HUES6 (cell line): ENCODE measurements around the gene SLC26A11.
"Not testable (repeated sequence)": the region's sequence is repeated elsewhere in the genome, so short reads cannot be mapped to it uniquely, and the experiment has no call there.

Experiments used
- H3K27ac ChIP-seq: 2 replicates; pipeline ENCODE4 v1.7.0; 2013; ENCODE audit warnings: low read depth, mild to moderate bottlenecking, low read length, inconsistent platforms
- H3K27me3 ChIP-seq: 2 replicates; pipeline ENCODE4 v1.6.1; 2013; ENCODE audit warnings: low read length; ENCODE audit not compliant: control insufficient read depth, insufficient read depth
- H3K36me3 ChIP-seq: 2 replicates; pipeline ENCODE4 v1.6.1; 2013; ENCODE audit warnings: low read length; ENCODE audit not compliant: control insufficient read depth, insufficient read depth
- H3K4me1 ChIP-seq: 2 replicates; pipeline ENCODE4 v1.6.1; 2013; ENCODE audit warnings: low read length; ENCODE audit not compliant: control insufficient read depth, insufficient read depth
- H3K4me3 ChIP-seq: 2 replicates; pipeline ENCODE4 v1.5.1; 2013; ENCODE audit warnings: low read depth, low read length
- H3K9ac ChIP-seq: one replicate; pipeline ENCODE4 v1.6.1; 2013; ENCODE audit warnings: mild to moderate bottlenecking, low read length
- H3K9me3 ChIP-seq: 2 replicates; pipeline ENCODE4 v1.6.1; 2013; ENCODE audit warnings: low read depth, low read length; ENCODE audit not compliant: control insufficient read depth, insufficient read depth

Gene SLC26A11

DNA sequence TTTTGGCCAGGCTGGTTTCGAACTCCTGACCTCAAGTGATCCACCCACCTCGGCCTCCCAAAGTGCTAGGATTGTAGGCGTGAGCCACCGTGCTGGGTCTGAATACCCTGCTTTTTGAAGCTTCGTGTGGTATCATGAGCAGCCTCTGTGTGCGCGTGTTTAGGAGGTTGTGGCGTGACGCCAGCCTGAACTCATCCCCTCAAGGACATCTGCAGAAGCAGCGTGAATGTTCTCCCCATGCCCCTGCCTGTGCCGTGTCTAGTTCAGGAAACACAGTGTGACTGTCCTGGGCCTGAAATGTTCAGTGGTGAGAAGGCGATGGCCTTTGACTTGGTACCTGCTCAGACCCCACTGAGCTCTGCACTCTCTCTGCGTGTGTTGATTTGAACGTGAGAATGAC, 76.0 kb downstream of the SLC26A11 start:
- Histone ChIP-seq H3K36me3 (peaks cover 79% of the 10 kb centered on the region), H3K27ac (no peak overlapping the region), H3K9ac (no peak overlapping the region)

DNA sequence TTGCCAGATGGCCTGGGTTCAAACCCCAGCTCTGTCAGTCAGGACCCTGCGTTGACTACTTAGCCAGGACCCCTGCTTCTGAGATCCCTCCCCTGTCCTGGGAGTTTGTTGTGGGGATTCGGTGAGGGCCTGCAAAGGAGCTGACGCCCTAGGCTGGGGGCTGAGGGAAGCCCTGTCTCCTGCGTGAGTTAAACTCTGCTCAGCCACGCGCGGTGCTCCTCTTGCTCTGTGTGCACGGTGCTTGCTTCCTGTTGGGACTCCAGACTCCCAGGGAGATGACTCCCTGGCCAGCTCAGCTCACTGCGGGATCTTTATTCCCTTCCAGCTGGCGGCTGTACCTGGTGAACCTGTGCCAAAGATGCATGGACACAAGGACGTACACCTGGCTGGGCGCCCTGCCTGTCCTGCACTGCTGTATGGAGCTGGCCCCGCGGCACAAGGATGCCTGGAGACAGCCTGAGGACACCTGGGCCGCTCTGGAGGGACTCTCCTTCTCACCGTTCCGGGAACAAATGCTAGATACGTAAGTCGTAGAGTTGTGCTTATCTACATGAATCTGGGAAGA, 77.9 kb downstream of the SLC26A11 start:
- H3K4me1 ChIP-seq, result no peaks in the 10 kb centered on the region
- no peak overlapping the region for H3K27ac ChIP-seq
- no peaks in the 10 kb centered on the region for H3K27me3 ChIP-seq
- peaks cover 84% of the 10 kb centered on the region for H3K36me3 ChIP-seq
- H3K9me3 ChIP-seq, result peaks cover 4% of the 10 kb centered on the region
- H3K9ac ChIP-seq, result no peak overlapping the region
- no peak overlapping the region for H3K4me3 ChIP-seq

More for the DNA sequence above, 76.0 kb downstream of the SLC26A11 start:
- Histone ChIP-seq H3K9me3 (no peaks in the 10 kb centered on the region), H3K4me3 (no peak overlapping the region), H3K27me3 (no peaks in the 10 kb centered on the region), H3K4me1 (no peaks in the 10 kb centered on the region)

DNA sequence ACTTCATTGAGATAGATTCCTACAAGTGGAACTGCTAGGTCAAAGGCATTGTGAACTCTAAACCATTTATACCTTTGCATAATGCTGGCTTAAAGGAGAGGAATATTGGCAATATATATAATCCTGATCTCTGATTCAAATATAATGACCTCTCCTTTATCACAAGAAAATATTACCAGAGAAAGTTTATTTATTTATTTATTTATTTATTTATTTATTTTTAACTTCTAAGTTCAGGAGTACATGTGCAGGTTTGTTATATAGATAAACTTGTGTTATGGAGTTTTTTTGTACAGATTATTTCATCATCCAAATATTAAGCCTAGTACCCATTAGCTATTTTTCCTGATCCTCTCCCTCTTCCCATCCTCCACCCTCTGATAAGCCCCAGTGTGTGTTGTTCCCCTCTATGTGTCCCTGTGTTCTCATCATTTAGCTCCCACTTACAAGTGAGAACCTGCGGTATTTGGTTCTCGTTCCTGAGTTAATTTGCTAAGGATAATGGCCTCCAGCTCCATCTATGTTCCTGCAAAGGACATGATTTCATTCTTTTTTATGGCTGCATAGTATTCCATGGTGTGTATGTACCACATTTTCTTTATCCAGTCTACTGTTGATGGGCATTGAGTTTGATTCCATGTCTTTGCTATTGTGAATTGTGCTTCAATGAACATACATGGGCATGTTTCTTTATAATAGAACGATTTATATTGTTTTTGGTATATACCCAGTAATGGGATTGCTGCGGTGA, 79.3 kb downstream of the SLC26A11 start:
- peaks cover 87% of the 10 kb centered on the region for H3K36me3 ChIP-seq

DNA sequence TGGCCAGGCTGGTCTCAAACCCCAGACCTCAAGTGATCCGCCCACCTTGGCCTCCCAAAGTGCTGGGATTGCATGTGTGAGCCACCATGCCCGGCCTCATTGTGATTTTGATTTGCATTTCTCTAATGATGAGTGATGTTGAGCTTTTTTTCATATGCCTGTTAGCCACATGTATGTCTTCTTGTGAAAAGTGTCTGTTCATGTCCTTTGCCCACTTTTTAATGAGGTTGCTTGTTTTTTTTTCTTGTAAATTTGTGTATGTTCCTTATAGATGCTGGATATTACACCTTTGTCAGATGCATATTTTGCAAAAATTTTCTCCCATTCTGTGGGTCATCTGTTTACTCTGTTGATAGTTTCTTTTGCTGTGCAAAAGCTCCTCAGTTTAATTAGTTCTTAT, 80.5 kb downstream of the SLC26A11 start:
- H3K4me3 ChIP-seq, result not testable (repeated sequence)
- H3K36me3 ChIP-seq, result peaks cover 82% of the 10 kb centered on the region

More for the DNA sequence above, 79.3 kb downstream of the SLC26A11 start:
- H3K4me3 ChIP-seq, H3K9ac ChIP-seq, H3K27ac ChIP-seq, H3K4me1 ChIP-seq, H3K27me3 ChIP-seq: not testable (repeated sequence)
- peaks cover 12% of the 10 kb centered on the region for H3K9me3 ChIP-seq

More for the DNA sequence above, 80.5 kb downstream of the SLC26A11 start:
- not testable (repeated sequence) for H3K27me3 ChIP-seq, H3K4me1 ChIP-seq, H3K27ac ChIP-seq, H3K9ac ChIP-seq
- H3K9me3 ChIP-seq, result peaks cover 16% of the 10 kb centered on the region
